Naive B cell (primary cell): ENCODE measurements around the gene AGXT. TPM values are rescaled to one million over a fixed set of nuclear protein-coding genes. Genes with fewer than 3 reads are reported as not detected.
A peak's percentile ranks its signal among the peaks of the same experiment; 100 is the strongest.

ENCODE experiments used
- ATAC-seq, 2 donors: fragments of 150-1000 bp; cut with Tn5 transposase; 2 replicates each; pipeline ENCODE4 v1.10.0; 2021; ENCODE audit warnings: low read depth in 2 of 2, mild to moderate bottlenecking in 2 of 2, moderate library complexity in 2 of 2
- DNase-seq: peaks from one replicate; pipeline ENCODE4 v3.0.0; 2022
- H3K27ac Mint-ChIP-seq, 6 donors: one replicate each; pipeline ENCODE4 v1.8.0; 2020 to 2022; ENCODE audit warnings: mild to moderate bottlenecking in 6 of 6, mixed read lengths in 6 of 6, moderate library complexity in 5 of 6, inconsistent platforms in 2 of 6
- H3K27me3 Mint-ChIP-seq, 3 donors: one replicate each; pipeline ENCODE4 v1.8.0; 2021 to 2022; ENCODE audit warnings: mixed read lengths in 3 of 3, mild to moderate bottlenecking in 1 of 3
- H3K36me3 Mint-ChIP-seq, 2 donors: one replicate each; pipeline ENCODE4 v1.8.0; 2020 to 2022; ENCODE audit warnings: mixed read lengths in 2 of 2, inconsistent platforms in 1 of 2, mild to moderate bottlenecking in 1 of 2
- H3K4me1 Mint-ChIP-seq, 3 donors: one replicate each; pipeline ENCODE4 v1.8.0; 2020 to 2022; ENCODE audit warnings: mixed read lengths in 3 of 3, inconsistent platforms in 1 of 3, mild to moderate bottlenecking in 1 of 3, moderate library complexity in 1 of 3
- H3K4me3 Mint-ChIP-seq, 8 donors: one replicate each; pipeline ENCODE4 v1.8.0; 2020 to 2022; ENCODE audit warnings: mild to moderate bottlenecking in 8 of 8, mixed read lengths in 8 of 8, moderate library complexity in 8 of 8, inconsistent platforms in 2 of 8
- H3K9me3 Mint-ChIP-seq, 7 donors: one replicate each; pipeline ENCODE4 v1.8.0; 2020 to 2022; ENCODE audit warnings: mixed read lengths in 7 of 7, mild to moderate bottlenecking in 5 of 7, inconsistent platforms in 2 of 7, moderate library complexity in 1 of 7
- polyA plus RNA-seq, 6 donors: library from polyadenylated mRNA; unstranded; fragments of 300-500 nt; fragmentation: Illumina TruSeq; gene quantifications; one replicate each; pipeline ENCODE4 v1.2.3, GENCODE V29; 2021; ENCODE audit warnings: low read depth in 6 of 6

AGXT gene
- polyA plus RNA-seq, 6 donors from 2014 or later = not detected

DNA sequence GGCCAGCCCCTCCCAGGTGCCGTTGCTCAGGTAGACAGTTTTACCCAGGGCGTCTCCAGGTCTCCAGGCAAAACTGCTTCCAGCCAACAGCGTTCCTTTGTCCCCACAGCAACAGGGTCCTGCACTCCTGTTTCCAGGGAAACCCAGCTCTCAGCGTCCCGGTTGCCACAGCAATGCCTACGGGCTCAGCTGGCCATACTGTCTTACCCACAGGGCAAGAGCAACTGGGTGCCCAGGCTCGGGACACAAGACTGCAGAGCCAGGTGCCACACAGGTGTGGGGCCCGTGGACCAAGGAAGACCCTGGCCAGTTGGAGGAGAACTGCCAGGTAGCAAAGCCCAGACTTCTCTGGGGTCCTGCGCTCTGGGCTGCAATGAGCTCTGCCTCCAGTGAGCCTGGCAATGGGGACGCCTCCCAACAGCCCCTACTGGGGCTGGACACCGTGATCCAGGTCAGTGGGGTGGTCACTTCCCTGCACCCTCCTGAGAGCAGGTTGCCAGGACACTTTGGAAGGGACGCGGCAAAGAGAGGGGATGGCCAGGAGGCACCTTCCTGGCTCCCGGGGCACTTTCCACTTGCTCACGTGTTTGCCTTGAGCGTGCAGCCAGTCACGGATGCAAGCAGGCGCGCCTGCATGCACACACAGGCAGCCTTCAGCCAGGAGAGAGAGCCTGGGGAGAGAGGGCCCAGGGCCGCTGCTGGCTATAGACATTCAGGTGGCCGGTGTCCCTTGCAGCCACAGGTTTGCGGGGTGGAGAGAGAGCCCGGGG is 37.7 kb downstream of the AGXT start, which contains the start of gene CROCC2:
Gene CROCC2, plus strand, starts transcription at position 196 of the 770 bp plus-strand sequence. Its CDS starts 178 bp downstream, at position 374.
- H3K4me1 Mint-ChIP-seq = no peaks in the 10 kb centered on the region
- no peak within 1 kb of the TSS for H3K27ac Mint-ChIP-seq
- no peaks in the 10 kb centered on the region for H3K9me3 Mint-ChIP-seq
- DNase-seq (no peak), ATAC-seq (no peak)
- H3K4me3 Mint-ChIP-seq = no peak within 1 kb of the TSS
- H3K36me3 Mint-ChIP-seq = no peaks in the 10 kb centered on the region
- peaks cover 6 to 11% (median 8%) of the 10 kb centered on the region in 3 donors for H3K27me3 Mint-ChIP-seq

DNA sequence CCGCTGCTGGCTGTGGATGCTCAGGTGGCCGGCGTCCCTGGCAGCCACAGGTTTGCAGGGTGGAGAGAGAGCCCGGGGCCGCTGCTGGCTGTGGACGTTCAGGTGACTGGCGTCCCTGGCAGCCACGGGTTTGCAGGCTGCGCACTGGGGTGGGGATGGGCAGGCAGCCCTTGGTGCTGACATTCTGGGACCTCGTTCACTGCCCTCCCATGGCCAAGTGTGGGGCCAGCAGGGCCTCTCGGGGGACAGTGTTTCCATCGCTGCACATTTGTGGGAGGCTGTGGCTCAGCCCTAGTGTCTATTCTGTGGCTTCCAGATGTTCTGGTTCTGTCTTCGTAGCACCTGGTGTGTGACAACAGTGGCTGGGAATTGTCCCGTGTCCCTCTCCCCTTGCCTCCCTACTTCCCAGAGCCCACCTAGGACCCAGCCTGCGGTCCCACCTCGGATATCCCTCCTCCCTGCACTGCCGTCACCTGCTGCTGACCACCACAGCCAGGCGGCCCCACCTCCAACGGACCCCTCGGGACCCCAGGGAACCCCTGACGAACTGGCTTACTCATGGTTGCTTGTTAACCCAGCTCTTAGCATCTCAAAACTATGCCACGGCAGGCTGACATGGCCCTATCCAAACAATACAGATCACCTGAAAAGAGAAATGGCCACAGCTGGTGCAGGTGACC is 38.4 kb downstream of the AGXT start:
- H3K36me3 Mint-ChIP-seq = no peaks in the 10 kb centered on the region
- peaks cover 8 to 18% (median 13%) of the 10 kb centered on the region in 3 donors for H3K27me3 Mint-ChIP-seq
- no peaks in the 10 kb centered on the region for H3K9me3 Mint-ChIP-seq
- no peak for DNase-seq
- no peak for ATAC-seq
- no peaks in the 10 kb centered on the region for H3K4me1 Mint-ChIP-seq
- H3K4me3 Mint-ChIP-seq = no peak overlapping the region
- H3K27ac Mint-ChIP-seq = no peak overlapping the region

DNA sequence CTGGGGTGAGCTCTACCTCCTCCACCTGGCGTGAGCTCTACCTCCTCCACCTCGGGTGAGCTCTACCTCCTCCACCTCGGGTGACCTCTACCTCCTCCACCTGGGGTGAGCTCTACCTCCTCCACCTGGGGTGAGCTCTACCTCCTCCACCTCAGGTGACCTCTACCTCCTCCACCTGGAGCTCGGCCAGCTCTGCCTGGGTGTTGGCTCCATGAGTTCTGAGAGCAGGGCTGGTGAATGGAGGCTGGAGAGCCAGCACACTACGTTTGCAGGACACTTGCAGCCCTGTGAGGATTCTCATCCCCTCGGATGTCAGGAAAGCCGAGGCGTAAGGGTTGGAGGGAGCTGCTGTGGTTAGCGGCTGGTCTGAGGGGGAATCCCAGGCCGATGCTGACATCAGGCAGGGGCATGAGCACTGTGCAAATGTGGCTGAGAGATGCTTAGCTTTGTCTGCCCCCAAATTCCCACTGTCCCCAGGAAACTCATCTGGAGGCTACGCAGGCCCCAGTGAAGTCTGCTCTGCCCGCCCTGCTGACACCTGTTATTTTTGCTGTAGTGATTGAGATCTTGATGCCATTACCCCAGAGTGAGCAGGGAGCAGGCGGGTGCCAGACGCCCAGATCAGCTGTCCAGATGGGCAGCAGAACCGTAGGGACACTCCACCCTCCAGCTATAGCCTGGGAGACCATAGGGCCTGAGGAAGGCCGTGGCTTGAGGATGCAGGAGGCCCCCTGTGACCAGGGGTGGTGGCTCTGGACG is 40.8 kb downstream of the AGXT start:
- Mint-ChIP-seq H3K36me3 (no peaks in the 10 kb centered on the region), H3K27ac (no peak overlapping the region)
- ATAC-seq = no peak

DNA sequence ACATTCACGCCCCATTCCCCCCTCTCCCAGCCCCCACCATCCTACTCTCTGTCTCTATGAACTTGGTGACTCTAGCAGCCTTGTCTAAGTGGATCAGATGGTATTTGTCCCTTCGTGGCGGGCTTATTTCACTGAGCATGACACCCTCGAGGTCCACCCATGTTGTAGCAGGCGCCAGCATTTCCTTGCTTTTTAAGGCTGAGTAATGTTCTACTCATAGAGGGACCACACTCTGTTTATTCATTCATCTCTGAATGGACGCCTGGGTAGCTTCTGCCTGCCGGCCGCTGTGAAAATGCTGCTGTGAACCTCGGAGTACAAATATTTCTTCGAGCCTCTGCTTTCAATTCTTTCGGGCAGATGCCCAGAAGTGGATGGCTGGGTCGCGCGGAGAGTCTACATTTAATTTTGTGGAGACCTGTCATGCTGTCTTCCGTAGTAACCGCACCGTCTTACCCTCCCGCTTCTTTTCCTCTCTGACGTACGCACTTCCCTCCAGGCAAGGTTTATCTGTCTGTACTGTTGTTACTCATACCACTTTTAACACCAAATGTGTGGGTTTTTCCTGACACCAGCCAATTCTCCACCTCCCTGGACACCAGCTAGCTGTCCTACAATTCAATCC is 43.1 kb downstream of the AGXT start:
- no peak for ATAC-seq
- Mint-ChIP-seq H3K9me3 (no peaks in the 10 kb centered on the region), H3K27me3 (peaks cover 14 to 49% (median 25%) of the 10 kb centered on the region in 3 donors), H3K27ac (peak overlapping the region in 1 of 6 donors; percentile 9), H3K4me3 (no peak overlapping the region), H3K36me3 (no peaks in the 10 kb centered on the region), H3K4me1 (peaks cover 0 to 6% (median 3%) of the 10 kb centered on the region in 3 donors)
- no peak for DNase-seq

More for the DNA sequence above, 40.8 kb downstream of the AGXT start:
- no peak overlapping the region for H3K4me3 Mint-ChIP-seq
- H3K9me3 Mint-ChIP-seq = no peaks in the 10 kb centered on the region
- H3K27me3 Mint-ChIP-seq = peaks cover 14 to 29% (median 25%) of the 10 kb centered on the region in 3 donors
- no peak for DNase-seq
- H3K4me1 Mint-ChIP-seq = no peaks in the 10 kb centered on the region

DNA sequence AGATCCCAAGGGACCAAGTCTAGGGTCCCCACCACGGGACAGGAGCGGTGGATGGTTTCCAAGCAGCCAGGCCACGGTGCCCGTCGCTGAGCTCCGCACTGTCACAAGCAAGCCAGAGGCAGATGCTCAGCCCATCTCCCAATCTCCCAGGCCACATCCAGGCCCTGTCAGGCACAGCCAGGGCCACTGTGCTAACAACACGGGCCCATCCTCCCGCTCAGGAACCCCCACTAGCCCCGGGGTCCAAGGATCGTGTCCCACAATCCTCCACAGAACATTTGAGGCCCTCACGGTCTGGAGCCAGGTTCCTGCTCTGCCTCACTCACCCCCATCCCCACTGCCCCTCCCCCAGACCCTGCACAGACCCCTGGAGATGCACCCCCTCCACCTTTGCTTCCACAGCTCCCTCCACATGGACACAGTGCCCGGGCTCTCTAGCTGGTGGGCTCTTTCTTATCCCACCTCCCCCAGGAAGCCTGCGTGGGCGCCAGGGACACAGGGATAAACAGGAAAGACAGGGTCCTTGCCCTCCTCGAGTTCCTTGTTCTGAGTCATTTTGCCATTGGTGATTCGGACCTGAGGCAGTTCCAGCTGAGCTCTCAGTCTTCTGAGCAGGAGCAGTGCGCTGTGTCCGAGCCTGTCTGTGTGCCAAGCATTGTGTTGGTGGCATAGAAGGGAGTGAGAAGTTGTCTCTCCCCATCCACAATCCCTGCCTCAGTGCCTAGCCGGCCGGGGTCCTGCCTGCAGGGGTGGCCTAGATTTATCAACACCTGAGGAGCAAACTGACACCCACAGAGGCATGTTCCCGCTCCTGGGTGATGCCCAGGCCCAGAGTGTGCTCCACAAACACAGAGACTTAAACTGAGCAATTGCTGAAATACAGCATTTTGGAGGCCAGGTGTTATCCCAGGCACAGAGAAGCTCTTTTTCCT is 44.5 kb downstream of the AGXT start:
- Mint-ChIP-seq H3K36me3 (no peaks in the 10 kb centered on the region), H3K9me3 (no peaks in the 10 kb centered on the region), H3K4me1 (peaks cover 3 to 12% (median 4%) of the 10 kb centered on the region in 3 donors), H3K4me3 (no peak overlapping the region), H3K27ac (no peak overlapping the region), H3K27me3 (peaks cover 14 to 50% (median 25%) of the 10 kb centered on the region in 3 donors)
- DNase-seq (no peak), ATAC-seq (no peak)

DNA sequence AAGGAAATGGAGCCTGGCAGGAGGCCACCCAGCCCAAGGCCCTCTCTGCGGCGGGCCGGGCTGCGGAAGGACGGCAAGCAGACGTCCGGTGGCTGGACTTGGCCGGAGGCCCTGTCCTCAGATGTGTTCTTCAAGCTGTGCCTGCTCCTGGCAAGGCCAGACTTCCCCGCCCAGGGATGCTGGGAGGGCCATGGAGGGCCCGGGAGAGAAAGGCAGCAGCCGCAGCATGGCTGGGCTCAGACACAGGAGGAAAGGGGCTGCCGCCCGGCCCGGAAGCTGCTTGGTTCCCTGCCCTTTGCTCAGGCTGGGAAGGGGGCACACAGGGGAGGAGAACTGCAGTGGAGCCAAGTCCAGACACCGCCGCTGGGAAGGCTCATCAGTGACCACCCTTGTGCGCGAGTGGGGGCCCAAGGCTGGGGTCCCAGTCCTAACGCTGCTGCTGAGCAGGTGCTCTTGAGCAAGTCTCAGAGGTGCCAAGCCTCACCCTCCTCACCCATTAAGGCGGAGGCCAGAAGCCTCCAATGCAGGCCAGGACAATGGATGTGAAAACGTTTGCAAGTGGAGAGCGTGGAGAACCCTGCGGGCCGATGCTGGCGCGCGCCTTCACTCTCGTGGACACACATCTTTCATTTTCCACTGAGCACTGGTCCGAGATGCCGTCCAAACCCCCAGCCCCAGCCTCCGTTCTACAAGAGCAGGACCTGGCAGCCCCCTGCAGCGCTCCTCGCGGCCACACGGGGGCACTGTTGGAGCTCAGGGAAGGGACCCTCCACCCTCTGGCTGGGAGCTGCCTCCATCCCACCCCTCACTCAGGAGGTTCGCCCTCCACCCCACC is 45.4 kb downstream of the AGXT start:
- Mint-ChIP-seq H3K4me3 (peak overlapping the region in 1 of 8 donors; percentile 12), H3K27me3 (peaks cover 14 to 55% (median 25%) of the 10 kb centered on the region in 3 donors), H3K9me3 (no peaks in the 10 kb centered on the region), H3K36me3 (no peaks in the 10 kb centered on the region), H3K27ac (no peak overlapping the region), H3K4me1 (peaks cover 3 to 12% (median 4%) of the 10 kb centered on the region in 3 donors)
- ATAC-seq (peak; percentile 60 to 69), DNase-seq (peak; percentile 55)

DNA sequence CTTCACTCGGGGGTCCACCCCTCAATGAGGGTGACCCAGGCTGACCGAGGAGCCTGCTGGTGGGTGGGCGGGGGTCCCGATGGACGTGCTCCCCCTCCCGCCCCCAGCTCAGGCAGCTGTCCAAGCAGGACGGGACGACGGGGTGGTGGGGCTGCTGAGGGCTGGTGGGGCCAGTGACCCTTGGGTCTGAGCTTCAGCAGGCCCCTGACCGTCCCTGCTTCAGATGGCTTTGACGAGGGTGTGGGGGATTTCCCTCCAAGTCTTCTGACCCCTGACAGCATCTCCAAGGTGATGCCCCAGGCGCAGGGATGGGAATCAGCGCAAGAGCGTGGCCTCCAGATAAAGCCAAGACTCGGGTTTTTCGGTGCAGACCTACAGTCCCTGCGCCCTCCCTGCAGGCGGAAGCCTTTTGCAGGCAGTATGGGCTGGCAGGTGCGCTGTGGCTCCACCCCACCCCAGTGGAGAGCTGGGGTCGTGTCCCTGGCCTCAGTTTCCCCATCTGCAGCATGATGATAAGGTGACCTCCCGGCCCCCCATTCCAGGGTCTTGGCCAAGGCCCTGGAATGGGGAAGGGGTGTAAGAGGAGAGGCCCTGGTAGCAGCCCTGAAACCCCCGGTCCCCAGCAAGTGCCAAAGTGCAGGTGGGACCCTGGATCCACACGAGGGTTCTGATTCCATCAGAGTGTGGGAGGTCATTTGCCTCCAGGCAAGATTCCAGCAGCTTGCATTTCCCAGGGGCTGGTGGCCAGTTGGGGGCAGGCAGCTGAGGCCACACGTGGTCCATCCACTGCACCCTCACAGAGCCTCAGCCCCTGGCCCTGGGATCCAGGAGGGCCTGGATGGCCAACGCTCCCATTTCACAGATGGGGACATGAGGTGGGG is 46.3 kb downstream of the AGXT start:
- H3K9me3 Mint-ChIP-seq = no peaks in the 10 kb centered on the region
- H3K4me1 Mint-ChIP-seq = peaks cover 3 to 12% (median 4%) of the 10 kb centered on the region in 3 donors
- peaks cover 14 to 55% (median 25%) of the 10 kb centered on the region in 3 donors for H3K27me3 Mint-ChIP-seq
- H3K27ac Mint-ChIP-seq = no peak overlapping the region
- peak in 1 of 2 donors; percentile 5 for ATAC-seq
- H3K36me3 Mint-ChIP-seq = no peaks in the 10 kb centered on the region
- peak overlapping the region in 1 of 8 donors; percentile 51 for H3K4me3 Mint-ChIP-seq
- DNase-seq = no peak

DNA sequence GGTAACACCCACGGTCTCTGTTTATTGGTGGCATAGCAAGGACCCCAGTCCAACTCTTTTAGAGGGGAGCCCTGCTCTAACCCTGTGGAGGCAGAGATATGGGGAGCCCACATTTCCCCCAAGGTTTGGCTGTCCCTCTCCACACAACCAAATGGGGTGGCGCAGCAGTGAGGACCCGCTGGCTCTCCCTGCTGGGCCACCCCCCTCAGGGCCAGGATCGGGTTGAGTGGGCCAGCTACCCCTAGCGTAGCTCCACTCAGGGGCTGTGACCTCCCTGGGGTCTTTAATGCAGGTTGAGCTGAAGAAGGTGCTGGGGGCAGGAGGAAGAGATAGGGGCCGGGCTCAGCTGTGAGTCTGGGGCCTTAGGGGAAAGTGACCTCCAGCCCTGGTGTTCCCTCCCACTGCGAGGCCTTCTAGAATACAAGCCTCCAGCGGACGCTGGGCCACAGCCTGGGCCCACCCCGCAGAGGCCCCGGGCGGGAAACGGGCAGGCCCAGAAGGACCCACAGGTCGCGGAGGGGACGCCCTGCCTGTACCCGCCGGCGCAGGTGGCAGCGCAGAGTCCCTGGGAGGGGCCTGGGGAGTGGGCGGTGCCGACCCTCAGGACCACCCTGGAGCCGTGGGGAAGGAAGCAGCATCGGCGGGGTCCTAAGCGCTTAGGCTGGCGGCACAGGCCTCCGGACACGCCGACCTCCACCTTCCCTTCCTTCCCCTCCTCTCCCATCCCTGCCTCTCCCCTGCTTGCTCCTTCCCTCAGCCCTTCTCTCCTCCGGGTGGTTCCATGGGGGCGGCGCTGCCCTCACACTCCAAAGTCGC is 47.1 kb downstream of the AGXT start:
- ATAC-seq (peak in 1 of 2 donors; percentile 31), DNase-seq (no peak)
- Mint-ChIP-seq H3K4me3 (peak overlapping the region in 3 of 8 donors; percentile 47 to 64 (median 51)), H3K27me3 (peaks cover 7 to 56% (median 19%) of the 10 kb centered on the region in 3 donors), H3K9me3 (no peaks in the 10 kb centered on the region), H3K4me1 (peaks cover 3 to 12% (median 4%) of the 10 kb centered on the region in 3 donors), H3K36me3 (no peaks in the 10 kb centered on the region), H3K27ac (no peak overlapping the region)

DNA sequence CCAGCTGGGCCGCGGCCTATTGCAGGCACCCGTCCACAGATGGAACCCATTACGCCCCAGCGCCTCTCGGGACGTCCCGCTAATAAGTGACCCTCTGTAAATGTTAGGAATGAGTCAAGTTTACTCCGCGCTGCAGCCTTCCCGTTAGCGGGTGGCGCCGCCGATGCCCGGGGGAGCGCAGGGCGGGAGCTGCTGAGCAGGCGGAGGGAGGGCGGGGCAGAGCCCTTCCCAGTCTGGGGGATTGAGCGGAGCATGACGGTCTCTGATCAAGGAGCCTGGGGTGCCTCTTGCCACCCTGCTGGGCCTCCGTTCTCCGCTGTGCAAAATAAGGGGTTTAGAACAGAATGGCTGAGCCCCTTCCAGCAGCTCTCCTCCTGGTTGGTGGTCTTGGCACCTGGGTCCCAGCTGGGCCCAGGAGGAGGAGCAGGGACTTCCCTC is 48.0 kb downstream of the AGXT start:
- peak in 1 of 2 donors; percentile 32 for ATAC-seq
- no peaks in the 10 kb centered on the region for H3K9me3 Mint-ChIP-seq

DNA sequence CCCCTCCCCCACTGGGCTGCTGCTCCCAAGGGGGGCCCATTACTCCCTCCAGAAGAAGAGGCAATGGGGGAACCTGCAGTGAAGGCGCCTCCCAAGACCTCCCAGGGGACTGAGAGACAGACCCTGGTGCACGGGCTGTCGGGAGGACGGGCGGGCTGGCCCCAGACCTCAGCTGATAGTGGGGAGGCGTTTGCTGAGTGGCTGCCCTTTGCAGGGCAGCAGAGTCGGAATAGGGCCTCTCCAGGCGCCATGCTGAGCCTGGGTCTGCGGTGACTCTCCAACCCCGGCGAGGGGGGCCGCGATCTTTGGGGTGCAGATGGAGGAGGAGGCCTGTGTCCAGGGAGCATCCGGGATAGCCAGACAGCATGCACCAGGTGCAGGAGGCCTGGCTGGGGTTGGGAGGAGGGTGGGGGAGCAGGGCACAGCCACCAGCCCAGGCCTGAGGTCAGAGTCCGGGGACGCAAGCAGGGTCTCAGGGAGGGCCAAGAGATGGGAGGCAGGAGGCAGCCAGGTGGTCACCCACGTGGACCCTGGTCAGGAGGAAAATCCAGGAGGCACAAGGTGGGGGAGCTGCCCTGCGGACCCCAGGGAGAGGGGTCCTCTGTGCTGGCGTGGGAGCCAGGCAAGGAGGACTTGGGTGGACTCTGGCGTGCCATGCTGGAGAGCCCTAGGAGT is 48.5 kb downstream of the AGXT start:
- no peak overlapping the region for H3K4me3 Mint-ChIP-seq

More for the DNA sequence above, 48.0 kb downstream of the AGXT start:
- peak overlapping the region in 1 of 8 donors; percentile 47 for H3K4me3 Mint-ChIP-seq
- H3K27me3 Mint-ChIP-seq = peaks cover 7 to 53% (median 16%) of the 10 kb centered on the region in 3 donors
- no peak for DNase-seq
- no peaks in the 10 kb centered on the region for H3K36me3 Mint-ChIP-seq
- peaks cover 3 to 12% (median 4%) of the 10 kb centered on the region in 3 donors for H3K4me1 Mint-ChIP-seq
- H3K27ac Mint-ChIP-seq = no peak overlapping the region

More for the DNA sequence above, 48.5 kb downstream of the AGXT start:
- no peak for ATAC-seq
- no peaks in the 10 kb centered on the region for H3K9me3 Mint-ChIP-seq
- H3K36me3 Mint-ChIP-seq = no peaks in the 10 kb centered on the region
- H3K4me1 Mint-ChIP-seq = peaks cover 3 to 12% (median 4%) of the 10 kb centered on the region in 3 donors
- H3K27me3 Mint-ChIP-seq = peaks cover 5 to 48% (median 11%) of the 10 kb centered on the region in 3 donors
- no peak for DNase-seq
- no peak overlapping the region for H3K27ac Mint-ChIP-seq
